ENCODE results near the gene CBLN4.

Gene CBLN4

DNA sequence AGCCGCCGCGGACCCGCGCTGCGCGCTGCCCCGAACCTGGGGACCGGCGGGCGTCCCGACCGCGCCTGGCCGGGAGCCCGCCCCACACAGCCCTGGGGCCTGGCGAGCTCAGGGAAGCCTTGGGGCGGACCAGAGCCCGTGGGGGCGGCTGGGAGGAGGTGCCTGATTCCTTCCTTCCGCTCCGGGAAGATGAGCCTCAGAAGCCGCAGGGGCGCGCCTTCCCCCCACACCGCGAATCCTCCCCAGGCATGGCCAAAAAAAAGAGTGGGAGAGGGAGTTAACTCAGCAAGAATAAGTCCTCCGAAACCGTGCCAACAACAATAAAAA, at the start of gene CBLN4:
Gene CBLN4 (minus strand): TSS at position 131 of the 327 bp plus-strand sequence. CDS start 1,348 bp downstream, outside the sequence.
- no peak for DNase-seq

- no peak for DNase-seq
These were observed 37.9 kb upstream of the CBLN4 start for GRCh38 chr20:56043227-56043626.

DNA sequence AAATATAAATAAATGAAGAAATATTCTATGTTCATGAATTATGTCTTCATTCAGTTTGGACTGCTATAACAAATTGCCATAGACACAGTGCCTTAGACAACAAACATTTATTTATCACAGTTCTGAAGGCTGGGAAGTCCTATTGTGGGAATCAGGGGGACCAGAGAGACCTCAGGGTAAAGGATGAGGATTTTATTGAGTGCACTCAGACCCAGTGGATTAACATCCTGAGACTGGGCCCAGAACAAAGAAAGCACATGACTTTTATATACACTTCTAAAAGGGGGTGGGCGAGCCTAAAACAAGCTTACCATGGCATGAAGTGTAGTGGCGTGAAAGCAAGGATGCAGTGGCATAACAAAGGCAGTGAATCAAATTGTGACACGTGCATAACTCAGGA, 26.9 kb upstream of the CBLN4 start:
- DNase-seq = no peak

DNA sequence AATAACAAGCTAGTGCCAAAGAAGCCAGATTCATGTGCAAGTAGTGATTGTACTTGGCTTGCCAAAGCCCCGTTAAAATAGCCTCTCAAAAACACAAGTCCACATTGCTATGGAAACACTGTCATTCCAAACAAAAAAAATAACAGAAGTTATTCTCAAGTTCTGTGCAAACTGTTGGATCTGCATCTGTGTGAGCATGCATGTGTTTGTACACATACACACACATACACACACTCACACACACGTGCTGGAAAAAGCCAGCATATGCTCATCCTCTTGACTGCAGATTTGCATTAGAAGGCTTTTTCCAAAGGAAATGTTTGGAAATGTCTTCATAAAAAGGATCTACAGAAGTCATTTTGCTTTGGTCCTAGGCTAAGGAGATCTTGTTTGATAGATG, 13.4 kb upstream of the CBLN4 start:
- DNase-seq = no peak

GRCh38 chr20:56018194-56018593, 12.9 kb upstream of the CBLN4 start:
- no peak for DNase-seq

DNA sequence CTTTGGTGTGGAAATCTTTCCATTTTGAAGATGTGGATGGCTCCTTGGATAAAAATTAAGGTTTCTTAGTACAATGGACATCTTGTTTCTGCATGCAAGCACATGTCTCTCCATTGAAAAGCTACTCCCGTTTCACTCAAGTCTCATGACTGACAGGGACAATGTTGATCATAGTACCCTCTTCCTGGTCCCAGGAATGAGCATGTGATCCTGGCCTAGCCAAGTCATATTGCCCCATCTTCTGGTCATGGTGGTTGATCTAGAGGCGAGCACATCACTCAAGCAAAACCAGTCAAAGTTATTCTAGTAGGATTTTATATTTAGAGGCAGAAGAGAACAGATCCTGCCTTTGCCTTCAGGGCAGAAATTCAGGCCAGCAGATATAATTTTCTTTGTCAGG, 12.2 kb upstream of the CBLN4 start:
- no peak for DNase-seq

DNA sequence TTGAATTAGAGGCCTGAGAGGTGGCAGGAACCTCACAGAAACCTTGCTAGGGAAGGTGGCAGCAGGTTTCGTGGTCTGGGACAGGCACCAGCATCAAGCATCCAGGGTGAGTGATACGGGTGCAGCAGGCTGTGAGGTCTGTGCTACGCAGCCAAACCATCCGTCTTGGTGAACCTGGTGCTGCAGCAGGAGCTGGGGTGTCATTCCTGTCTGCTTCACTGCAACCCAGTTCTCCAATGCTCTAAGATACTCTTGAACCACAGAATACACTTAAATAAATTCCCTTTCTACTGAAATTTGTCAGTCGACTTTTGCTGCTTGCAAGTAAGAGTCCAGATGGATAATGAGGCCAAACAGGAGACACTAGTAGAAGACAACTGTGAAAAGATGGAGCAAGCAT, 9.7 kb upstream of the CBLN4 start:
- DNase-seq = no peak

DNA sequence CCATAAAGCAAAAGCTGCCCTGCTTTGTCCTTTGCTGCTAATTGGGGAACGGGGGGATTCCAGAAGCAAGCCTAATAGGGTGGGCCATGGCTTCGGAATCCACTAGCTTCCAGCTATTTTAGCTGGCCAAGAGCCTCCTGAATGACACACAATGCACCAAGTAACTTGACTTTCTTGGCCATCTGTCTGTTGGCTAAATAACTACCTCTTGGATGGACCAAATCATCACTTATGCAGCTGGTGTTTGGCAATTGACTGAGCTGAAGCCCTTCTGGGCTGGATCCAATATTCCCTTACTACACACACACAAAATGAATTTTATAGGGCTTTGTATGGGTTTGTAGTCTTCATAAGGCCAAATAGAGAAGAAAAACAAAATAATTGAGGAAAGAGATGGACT, 8.8 kb upstream of the CBLN4 start:
- DNase-seq = no peak

GRCh38 chr20:56004611-56005388, 519 bp downstream of the CBLN4 start:
- no peak for DNase-seq

DNA sequence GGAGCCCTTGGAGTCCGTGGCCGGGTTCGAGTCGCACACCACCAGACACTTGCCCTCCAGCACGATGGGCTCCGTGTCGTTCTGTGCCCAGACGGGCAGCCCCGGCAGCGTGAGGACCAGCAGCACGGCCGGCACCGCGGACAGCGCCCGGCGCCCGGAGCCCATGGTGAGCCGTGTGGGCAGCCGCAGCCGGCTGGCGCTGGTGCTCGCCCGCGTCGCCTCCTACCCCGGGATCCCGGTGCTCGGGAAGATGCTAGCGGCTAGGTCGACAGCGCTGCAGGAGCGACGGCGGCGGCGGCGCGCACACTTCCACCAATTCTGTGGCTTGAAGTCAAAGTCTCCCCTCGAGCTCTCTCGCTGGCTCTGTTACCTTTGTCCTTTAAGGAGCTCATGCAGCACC, 1.3 kb downstream of the CBLN4 start:
- DNase-seq = peak; percentile 16

DNA sequence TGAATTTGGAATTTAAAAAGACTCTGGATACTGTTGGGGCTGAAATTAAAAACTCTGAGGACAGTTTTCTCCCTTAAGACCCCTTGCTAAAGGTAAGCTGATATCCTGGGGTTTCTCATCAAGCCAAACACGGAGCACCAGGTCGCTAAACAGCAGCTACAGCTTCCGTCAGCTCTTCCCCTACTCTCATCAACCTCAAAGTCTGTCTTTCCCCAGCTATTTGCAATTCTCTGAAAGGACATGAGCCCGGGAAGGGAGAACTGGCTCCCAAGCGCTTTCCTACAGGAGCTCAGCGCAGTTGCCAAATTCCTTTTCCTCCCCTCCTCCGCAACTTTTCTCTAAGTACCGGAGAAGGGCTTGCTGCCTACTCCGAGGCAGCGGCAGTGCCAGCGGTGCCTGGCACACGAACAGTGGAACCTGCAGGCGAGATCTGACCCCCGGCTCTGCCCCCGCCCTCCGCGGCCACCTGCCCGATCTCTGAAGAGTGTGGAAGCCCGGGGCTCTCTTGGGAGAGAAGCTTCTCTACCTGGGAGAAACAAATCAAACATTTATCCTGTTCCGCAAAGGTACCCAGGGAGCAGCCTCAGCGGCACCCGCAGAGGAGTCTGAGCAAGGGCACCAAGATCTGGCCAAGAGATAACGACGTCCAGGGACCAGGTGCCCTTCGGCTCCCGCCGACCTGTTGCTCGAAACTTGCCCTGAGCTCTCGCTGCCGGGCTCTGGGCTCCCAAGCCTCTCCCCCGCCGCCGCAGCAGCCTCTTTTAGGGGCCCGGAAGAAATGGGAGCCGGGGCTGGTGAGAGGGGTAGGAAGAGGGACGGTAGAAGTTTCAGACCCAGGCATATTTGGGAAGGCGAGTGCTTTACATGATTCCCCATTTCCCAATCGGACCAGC, 2.2 kb downstream of the CBLN4 start:
- no peak for DNase-seq

GRCh38 chr20:56001890-56002289, 3.4 kb downstream of the CBLN4 start:
- no peak for DNase-seq

- no peak for DNase-seq
These were observed 4.1 kb downstream of the CBLN4 start for GRCh38 chr20:56001106-56001785.

DNA sequence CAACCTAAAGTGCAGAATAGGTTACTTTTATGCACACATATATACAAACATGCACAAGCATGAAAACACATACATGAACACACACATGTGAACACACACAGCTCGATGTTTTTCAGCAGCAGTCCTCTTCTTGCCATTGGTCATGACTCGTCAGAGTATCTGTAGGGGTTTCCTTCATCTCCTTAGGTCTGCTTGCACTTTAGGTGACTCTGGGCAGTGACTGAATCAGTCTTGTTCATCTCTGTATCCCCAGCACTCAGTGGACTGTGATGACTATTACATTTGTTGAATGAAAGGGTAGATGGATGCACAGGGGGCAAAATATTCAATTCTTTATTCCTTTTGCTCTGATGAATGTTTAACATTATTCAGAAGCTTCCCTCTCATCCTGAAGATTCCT, 26.8 kb downstream of the CBLN4 start:
- DNase-seq = no peak

DNA sequence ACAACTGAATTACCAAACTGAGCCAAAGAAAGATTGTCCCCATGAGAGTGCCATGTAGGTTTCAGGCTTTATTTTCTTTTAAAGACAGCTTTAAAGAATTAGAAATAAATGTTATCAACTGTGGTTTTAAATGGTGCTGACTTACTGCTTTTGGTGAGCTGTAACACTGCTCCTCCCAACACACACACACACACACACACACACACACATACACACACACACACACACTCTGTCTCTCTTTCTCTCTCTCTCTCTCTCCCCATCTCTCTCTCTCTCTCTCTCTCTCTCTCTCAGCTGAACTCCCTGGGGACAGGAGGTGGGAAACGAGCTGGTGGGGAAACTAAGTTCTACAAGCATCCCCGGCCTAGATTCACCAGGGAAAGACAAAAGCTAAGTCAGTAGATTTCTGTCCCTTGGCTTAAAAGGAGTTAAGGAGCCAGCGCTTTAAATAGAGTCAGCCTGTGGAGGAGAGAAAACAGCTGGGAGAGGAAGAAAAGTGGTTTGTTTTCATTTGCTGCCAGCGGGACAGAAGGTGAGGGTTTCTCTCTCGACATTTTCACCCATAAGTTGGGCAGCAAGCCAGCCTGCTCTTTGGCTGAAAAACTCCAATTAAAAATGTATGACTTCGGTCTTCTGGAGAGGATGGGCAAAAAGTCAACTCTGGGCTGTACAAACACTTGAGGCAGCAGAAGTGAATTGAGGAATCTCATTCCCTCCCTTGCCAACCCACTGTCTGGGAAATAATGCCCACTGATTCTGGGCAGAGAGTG, 27.4 kb downstream of the CBLN4 start:
- DNase-seq = no peak

DNA sequence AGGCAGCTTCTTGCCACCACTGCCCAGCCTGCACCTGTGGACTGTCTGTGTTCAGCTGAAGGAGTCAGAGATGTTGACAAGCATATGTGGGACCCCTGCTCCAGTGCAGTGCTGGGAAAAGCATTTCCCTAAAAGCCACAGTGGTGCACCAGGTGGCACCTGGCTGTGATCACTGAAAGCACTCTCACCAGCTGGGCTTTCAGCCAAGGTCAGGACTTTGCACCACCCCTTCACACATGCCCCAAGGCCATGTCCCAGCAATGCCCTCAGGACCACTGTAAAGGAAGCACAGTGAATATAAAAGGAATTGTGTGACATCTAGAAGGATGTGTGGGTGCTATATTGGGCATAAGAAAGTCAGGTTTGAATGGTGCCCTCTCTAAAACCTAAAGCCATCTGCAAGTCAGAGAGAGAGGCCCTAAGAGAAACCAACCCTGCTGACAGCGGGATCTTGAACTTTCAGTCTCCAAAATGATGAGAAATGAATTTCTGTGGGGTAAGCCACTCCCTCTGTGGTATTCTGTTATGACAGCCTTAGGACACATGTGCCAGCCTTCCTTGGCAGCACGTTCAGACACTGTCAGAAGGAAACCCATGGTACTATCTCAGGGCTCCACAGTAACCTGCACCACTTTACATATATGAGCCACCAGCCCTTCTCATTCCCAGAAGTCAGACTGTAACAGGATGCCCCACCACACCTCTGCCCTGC, 30.7 kb downstream of the CBLN4 start:
- no peak for DNase-seq

- DNase-seq = no peak
These were observed 40.5 kb downstream of the CBLN4 start for GRCh38 chr20:55964790-55965189.

GRCh38 chr20:55961376-55962330, 43.7 kb downstream of the CBLN4 start:
- DNase-seq = no peak

GRCh38 chr20:55953201-55953600, 52.1 kb downstream of the CBLN4 start:
- DNase-seq = no peak

DNA sequence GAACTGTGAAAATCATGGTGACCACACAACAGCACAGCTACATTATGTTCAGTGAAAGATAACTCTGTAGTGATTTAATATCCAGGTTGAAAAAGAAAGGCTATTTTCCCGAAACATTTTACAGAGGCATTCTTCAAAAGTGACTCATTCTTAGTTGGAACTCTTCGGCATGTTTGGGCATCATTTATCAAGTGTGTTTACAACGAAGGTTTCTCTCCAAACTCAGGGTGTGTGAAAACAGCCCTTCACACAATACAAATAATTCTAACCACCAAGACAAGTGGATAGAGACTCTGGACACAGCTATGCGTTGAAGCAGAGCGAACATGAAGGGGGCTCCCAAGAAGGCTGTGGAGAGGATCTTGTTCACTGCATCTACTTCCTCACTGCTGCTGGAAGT, 57.6 kb downstream of the CBLN4 start:
- DNase-seq = no peak
